Thymus (tissue), 11 donors: ENCODE data around the gene LGI2. TPM values are rescaled to one million over a fixed set of nuclear protein-coding genes. Genes with fewer than 3 reads are reported as not detected.
A peak's percentile ranks its signal among the peaks of the same experiment; 100 is the strongest.
"Not testable (repeated sequence)": the region's sequence is repeated elsewhere in the genome, so short reads cannot be mapped to it uniquely, and the experiment has no call there.

Source experiments
- DNase-seq, 9 donors: peaks; one replicate each; pipeline ENCODE4 v3.0.0-alpha.2; 2013; ENCODE audit warnings: low spot score in 9 of 9, low read depth in 6 of 9, missing footprints in 1 of 9
- H3K27ac ChIP-seq, 2 donors: one replicate each; pipeline ENCODE4 v1.5.1; 2013; ENCODE audit warnings: control low read depth in 1 of 2, low read depth in 1 of 2, low read length in 1 of 2, mild to moderate bottlenecking in 1 of 2, moderate library complexity in 1 of 2
- H3K27me3 ChIP-seq, 2 donors: one replicate each; pipeline ENCODE4 v1.5.1; 2013; ENCODE audit warnings: low read length in 1 of 2; ENCODE audit not compliant: control insufficient read depth in 2 of 2, insufficient read depth in 1 of 2
- H3K36me3 ChIP-seq, 2 donors: one replicate each; pipeline ENCODE4 v1.5.1; 2013; ENCODE audit warnings: low read length in 1 of 2, mild to moderate bottlenecking in 1 of 2, moderate library complexity in 1 of 2; ENCODE audit not compliant: control insufficient read depth in 2 of 2, insufficient read depth in 2 of 2
- H3K4me1 ChIP-seq, 2 donors: one replicate each; pipeline ENCODE4 v1.5.1; 2013; ENCODE audit warnings: low read length in 2 of 2; ENCODE audit not compliant: control insufficient read depth in 2 of 2, insufficient read depth in 2 of 2
- H3K4me3 ChIP-seq, 2 donors: one replicate each; pipeline ENCODE4 v1.5.1; 2013; ENCODE audit warnings: low read length in 2 of 2, control low read depth in 1 of 2, mild to moderate bottlenecking in 1 of 2
- H3K9me3 ChIP-seq, 2 donors: one replicate each; pipeline ENCODE4 v1.5.1; 2013; ENCODE audit warnings: low read length in 1 of 2, mild to moderate bottlenecking in 1 of 2; ENCODE audit not compliant: control insufficient read depth in 2 of 2, insufficient read depth in 1 of 2
- WGBS: extraction: QIAGEN DNeasy Blood & Tissue Kit; methylation state at CpG from one replicate; pipeline ENCODE4 v1.1.7; 2013; 5-methylcytosine and 5-hydroxymethylcytosine counted together
- polyA plus RNA-seq: library from polyadenylated mRNA; stranded (reverse); fragments of 200-250 nt; gene quantifications from one replicate; pipeline ENCODE4 v1.2.3, GENCODE V29; 2013
- total RNA-seq: library from RNA; stranded (reverse); fragments of 120-200 nt; gene quantifications from one replicate; pipeline ENCODE4 v1.2.4, GENCODE V29; 2013
- donor health status: healthy.

LGI2 gene
- total and polyA plus RNA-seq, 2 donors: 2.1 to 2.5 TPM

DNA sequence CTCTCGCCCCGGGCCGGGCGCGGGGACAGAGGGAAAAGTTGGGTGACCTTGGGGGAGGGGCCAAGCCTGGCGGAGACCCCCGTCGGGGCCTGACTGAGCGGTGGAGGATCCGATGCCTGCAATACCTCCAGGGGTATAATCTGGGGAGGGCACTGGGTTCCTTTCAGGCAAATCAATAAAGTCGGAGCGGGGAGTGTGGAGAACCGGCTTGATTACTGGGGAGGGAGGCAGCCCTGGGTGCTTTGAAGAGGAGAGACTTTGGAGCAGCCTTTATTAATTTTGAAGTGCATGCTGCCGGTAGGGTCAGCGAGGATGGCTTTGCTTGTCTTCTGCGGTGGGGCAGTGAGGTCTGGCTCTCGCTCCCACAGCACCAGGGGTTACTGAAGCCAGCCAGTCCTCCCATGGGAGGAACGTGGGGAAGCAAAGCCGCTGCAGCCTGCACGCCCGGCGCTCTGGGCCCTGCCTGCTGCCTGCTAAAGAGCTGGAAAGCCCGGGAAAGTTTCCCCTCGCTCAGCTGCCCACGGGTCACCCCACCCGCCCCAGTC lies 403 bp upstream of the LGI2 start:
- Histone ChIP-seq H3K9me3 (no peaks in the 10 kb centered on the region), H3K27me3 (peaks cover 44 to 56% of the 10 kb centered on the region in 2 donors), H3K36me3 (no peaks in the 10 kb centered on the region), H3K4me3 (peak overlapping the region in 1 of 2 donors; percentile 35), H3K27ac (no peak overlapping the region), H3K4me1 (no peaks in the 10 kb centered on the region)
- no peak for DNase-seq
- WGBS: 6% methylated on average over 26 of the region's 26 CpGs

DNA sequence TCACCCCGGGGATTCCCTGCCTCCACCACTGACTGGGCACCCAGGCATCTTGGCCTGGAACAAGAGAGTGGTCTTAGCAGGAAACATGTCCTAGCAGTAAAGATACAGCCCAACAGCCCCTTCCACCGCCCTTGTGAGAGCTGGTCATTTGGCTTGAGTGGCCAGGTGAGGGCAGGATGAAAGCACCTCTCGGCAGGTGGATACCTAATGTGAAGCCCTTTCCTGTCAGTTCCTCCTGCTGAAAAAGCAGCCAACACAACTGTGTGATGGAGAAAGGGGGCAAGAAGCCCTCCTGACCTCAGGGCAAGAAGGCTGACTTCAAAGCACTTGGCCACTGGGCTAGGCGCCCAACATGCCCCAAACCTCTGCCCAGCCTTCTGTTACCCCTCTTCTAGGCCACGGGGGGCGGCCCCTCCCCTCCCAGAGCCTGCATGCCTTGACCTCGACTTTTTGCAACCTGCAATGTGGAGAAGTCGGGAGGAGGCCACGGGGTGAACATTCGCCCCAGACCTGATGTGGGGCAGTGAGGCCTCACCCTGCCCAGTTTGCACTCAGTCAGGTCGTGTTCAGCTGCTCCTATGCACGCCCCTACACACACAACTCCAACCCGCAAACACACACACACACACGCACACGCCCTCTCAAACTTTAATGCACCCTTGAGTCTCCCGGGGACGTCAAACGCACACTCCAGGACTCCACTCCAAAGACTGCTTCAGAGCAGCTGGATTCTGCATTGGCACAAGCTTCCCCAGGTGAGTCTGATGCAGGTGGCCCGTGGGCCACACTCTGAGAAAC lies 1.1 kb downstream of the LGI2 start:
- H3K27me3 ChIP-seq: peaks cover 44 to 56% of the 10 kb centered on the region in 2 donors
- no peak for DNase-seq
- WGBS: 32% methylated on average over 19 of the region's 19 CpGs

DNA sequence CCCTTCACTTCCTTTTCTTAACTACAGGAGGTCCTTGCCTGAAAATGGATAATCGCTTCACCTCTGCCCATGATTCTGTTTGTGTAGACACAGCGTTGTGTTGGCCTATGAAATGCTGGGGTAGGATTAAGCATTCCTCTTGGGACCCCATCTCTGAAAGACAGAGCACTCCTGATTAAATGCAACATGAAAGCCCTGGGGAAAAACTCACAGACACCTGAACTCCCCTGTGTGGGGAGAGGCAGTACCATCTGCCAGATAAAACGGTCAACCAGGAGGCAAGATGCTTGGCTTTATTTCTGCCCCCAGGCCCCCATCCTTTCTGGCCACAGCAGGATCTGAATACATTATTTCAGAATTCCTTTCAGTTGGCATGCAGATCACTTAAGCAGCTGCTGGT lies 1.9 kb downstream of the LGI2 start:
- 83% methylated on average over 3 of the region's 3 CpGs for WGBS
- H3K4me1 ChIP-seq: no peaks in the 10 kb centered on the region
- no peak overlapping the region for H3K4me3 ChIP-seq
- no peak for DNase-seq
- H3K9me3 ChIP-seq: no peaks in the 10 kb centered on the region
- no peak overlapping the region for H3K27ac ChIP-seq
- no peaks in the 10 kb centered on the region for H3K36me3 ChIP-seq
- peaks cover 44 to 53% of the 10 kb centered on the region in 2 donors for H3K27me3 ChIP-seq

More for the DNA sequence above, 1.1 kb downstream of the LGI2 start:
- no peaks in the 10 kb centered on the region for H3K9me3 ChIP-seq
- H3K27ac ChIP-seq: no peak overlapping the region
- no peaks in the 10 kb centered on the region for H3K36me3 ChIP-seq
- no peaks in the 10 kb centered on the region for H3K4me1 ChIP-seq
- H3K4me3 ChIP-seq: no peak overlapping the region

DNA sequence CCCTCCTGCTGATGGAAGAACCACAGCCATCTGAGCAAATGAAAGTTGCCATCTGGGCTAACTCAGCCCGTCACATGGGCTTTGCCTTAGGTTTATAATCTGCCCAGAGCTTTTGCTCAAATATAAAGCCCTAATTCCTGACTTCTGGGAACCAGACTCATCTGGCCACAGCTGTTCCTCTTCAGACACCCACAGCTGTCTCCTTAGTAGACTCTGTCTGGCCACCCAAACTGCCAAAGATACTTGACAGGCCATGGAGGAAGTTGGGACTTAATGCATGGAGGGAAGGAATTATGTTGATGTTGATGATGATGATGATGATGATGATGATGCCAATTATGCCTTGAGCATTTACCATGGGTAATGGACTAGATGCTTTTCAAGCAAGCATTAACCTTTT lies 8.0 kb downstream of the LGI2 start:
- Histone ChIP-seq H3K27ac (no peak overlapping the region), H3K27me3 (peaks cover 0 to 4% of the 10 kb centered on the region in 2 donors), H3K4me1 (no peaks in the 10 kb centered on the region), H3K36me3 (no peaks in the 10 kb centered on the region), H3K4me3 (no peak overlapping the region), H3K9me3 (no peaks in the 10 kb centered on the region)
- 96% methylated on average over 1 of the region's 1 CpG for WGBS
- DNase-seq: no peak

DNA sequence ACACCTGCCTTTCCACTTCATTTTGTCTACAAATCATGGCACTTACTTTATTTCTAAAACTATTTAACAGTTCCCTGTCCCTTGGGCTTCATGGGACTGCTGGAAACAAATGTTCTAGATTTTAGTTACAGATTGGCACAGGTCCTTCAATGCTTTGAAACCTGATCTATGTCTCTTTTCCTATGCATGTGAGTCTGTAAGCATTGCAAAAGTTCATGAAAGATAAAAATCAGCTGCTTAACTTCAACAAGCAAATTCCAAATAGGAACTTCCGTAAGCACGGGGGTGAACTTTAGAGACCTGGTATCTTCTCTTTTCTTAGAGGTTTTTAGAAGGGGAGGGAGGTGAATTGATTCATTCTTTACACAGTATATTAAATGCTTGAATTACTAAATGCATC lies 9.5 kb downstream of the LGI2 start:
- DNase-seq: no peak
- Histone ChIP-seq H3K36me3 (no peaks in the 10 kb centered on the region), H3K9me3 (no peaks in the 10 kb centered on the region), H3K27ac (no peak overlapping the region), H3K4me3 (no peak overlapping the region), H3K27me3 (no peaks in the 10 kb centered on the region), H3K4me1 (no peaks in the 10 kb centered on the region)
- WGBS: 78% methylated on average over 2 of the region's 2 CpGs

DNA sequence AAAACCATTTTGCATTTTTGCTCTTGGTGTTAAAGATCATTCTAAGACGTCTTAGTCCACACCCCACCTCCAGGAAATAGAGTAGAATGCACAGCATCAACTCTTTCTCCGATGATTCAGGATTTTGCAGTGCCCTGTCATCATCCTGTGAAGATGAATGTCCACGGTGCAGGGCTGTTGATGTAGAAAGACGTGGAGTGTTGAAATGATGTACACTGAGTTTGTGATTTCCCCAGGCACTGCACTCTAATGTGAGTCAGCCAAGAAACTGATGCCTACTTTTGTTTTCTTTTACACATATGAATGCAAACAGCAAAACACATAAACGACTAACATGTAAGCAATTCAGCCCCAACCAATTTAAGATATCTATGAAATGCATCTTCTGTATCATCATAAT lies 10.5 kb downstream of the LGI2 start:
- H3K27me3 ChIP-seq: no peaks in the 10 kb centered on the region
- no peak overlapping the region for H3K4me3 ChIP-seq
- no peaks in the 10 kb centered on the region for H3K36me3 ChIP-seq
- DNase-seq: no peak
- H3K27ac ChIP-seq: no peak overlapping the region
- H3K4me1 ChIP-seq: no peaks in the 10 kb centered on the region
- WGBS: 34% methylated on average over 5 of the region's 5 CpGs
- no peaks in the 10 kb centered on the region for H3K9me3 ChIP-seq

DNA sequence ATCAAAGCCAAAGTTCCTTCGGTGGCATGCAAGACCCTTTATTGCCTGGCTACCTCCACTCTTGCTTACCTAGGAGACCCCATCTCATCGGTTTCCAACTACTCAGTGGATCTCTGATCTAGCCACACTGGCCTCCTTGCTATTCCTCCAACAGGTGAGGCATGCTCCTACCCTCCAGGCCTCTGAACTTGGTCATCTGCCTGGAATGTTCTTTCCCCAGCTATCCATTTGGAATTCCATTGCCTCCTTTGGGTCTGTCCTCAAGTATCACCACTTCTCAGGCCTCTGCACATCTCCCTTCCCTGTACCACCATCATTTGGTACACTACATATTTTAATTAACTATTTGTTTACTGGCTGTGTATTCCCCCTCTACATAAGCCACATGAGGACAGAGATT lies 11.2 kb downstream of the LGI2 start:
- H3K27ac ChIP-seq: no peak overlapping the region
- no peaks in the 10 kb centered on the region for H3K9me3 ChIP-seq
- no peaks in the 10 kb centered on the region for H3K36me3 ChIP-seq
- no peaks in the 10 kb centered on the region for H3K4me1 ChIP-seq
- H3K4me3 ChIP-seq: no peak overlapping the region
- H3K27me3 ChIP-seq: no peaks in the 10 kb centered on the region
- WGBS: 92% methylated on average over 2 of the region's 2 CpGs
- DNase-seq: no peak

DNA sequence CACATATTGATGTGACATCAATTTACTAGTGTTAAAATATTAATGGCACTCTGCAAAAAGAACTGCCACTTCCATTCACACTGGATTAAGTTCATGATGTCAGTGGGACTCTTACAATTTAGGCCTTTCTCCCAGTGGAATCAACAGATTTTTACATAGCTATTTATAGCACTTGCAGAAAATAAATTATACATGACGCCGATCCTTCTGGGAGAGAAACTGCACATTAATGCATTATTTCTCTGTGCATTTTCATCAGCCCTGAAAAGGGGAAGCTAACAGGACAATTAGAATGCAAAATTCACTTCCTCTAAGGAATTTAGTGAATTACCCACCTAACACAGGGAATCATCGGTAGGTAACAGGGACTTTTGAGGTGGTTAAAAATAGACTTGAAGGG lies 15.7 kb downstream of the LGI2 start:
- H3K4me1 ChIP-seq: peaks cover 0 to 3% of the 10 kb centered on the region in 2 donors
- H3K27ac ChIP-seq: no peak overlapping the region
- 28% methylated on average over 3 of the region's 3 CpGs for WGBS
- H3K27me3 ChIP-seq: no peaks in the 10 kb centered on the region
- no peak for DNase-seq
- no peaks in the 10 kb centered on the region for H3K9me3 ChIP-seq
- no peak overlapping the region for H3K4me3 ChIP-seq
- H3K36me3 ChIP-seq: no peaks in the 10 kb centered on the region

DNA sequence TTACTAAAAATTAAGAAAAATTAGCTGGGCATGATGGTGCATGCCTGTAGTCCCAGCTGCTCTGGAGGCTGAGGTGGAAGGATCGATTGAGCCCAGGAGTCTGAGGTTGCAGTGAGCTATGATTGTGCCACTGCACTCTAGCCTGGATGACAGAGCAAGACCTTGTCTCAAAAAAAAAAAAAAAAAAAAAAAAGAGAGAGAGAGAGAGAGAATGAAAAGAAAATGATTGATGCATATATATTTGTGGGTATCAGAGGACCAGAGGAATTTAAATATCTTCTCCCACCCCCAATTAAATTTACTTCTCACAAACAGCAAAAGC lies 16.1 kb downstream of the LGI2 start:
- WGBS: 89% methylated on average over 1 of the region's 1 CpG

More for the DNA sequence above, 16.1 kb downstream of the LGI2 start:
- H3K36me3 ChIP-seq, H3K27ac ChIP-seq, H3K27me3 ChIP-seq, H3K4me1 ChIP-seq, H3K4me3 ChIP-seq, DNase-seq, H3K9me3 ChIP-seq: not testable (repeated sequence)
